GM12872 (cell line): Measurements from ENCODE around the gene GAB2.

Source experiments
- TF ChIP-seq, protein P1 (sequence below): IDR thresholded peaks from 3 replicates; pipeline ENCODE4 v1.5.1; 2011; ENCODE audit warnings: low read depth, mild to moderate bottlenecking, low read length, moderate library complexity; ENCODE audit not compliant: insufficient read depth

GAB2 gene

GRCh38 chr11:78330361-78330760 is 87.3 kb downstream of the GAB2 start:
- TF ChIP-seq, protein P1, sequence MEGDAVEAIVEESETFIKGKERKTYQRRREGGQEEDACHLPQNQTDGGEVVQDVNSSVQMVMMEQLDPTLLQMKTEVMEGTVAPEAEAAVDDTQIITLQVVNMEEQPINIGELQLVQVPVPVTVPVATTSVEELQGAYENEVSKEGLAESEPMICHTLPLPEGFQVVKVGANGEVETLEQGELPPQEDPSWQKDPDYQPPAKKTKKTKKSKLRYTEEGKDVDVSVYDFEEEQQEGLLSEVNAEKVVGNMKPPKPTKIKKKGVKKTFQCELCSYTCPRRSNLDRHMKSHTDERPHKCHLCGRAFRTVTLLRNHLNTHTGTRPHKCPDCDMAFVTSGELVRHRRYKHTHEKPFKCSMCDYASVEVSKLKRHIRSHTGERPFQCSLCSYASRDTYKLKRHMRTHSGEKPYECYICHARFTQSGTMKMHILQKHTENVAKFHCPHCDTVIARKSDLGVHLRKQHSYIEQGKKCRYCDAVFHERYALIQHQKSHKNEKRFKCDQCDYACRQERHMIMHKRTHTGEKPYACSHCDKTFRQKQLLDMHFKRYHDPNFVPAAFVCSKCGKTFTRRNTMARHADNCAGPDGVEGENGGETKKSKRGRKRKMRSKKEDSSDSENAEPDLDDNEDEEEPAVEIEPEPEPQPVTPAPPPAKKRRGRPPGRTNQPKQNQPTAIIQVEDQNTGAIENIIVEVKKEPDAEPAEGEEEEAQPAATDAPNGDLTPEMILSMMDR, result no peak

- TF ChIP-seq, protein P1, result no peak
These were observed 89.7 kb downstream of the GAB2 start for GRCh38 chr11:78327945-78328344.

DNA sequence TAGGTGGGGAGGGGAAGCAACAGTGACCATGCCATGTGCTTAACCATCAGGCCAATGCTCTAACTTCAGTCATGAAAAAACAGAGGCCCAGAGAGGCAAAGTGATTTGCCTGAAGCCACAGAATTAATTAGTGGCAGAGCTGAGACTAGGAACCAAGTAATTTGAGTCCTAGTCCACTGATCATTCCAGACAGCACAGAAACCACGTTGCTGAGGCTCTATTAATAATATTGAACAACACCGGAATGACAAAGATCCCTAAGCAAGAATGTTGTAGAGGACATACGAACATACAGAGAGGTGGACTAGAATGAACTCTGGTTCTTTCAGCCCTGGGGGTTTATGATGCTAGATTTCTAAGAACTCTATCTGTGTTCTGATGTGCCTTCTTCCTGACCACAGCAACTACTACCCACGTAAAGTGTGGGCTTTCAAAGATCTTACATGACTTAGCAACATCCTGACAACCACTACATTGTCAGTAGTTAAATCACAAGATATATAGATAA is 92.3 kb downstream of the GAB2 start:
- TF ChIP-seq, protein P1, result no peak

- TF ChIP-seq, protein P1, result no peak
These were observed 94.3 kb downstream of the GAB2 start for GRCh38 chr11:78323363-78323762.

DNA sequence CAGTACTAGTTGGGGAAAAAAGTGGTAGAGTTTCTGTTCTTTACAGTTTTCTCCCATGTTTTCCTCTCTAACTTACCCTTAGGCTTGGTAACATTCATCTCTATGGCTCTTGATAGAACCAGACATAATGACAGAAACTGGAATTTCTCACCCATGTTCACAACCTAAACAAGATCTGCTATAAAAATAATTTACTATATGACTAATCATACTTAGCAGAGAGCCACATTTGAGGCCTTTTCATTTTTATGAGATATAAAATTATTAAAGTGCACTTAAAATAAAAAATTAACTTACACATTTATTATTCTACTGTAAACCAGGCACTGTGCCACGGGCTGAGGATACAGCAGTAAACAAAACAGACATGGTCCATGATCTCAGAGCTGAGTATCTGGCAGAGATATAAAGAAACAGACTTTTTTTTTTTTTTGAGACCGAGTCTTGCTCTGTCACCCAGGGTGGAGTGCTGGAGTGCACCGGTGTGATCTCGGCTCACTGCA is 98.1 kb downstream of the GAB2 start:
- TF ChIP-seq, protein P1, result no peak

- TF ChIP-seq, protein P1, result no peak
These were observed 99.1 kb downstream of the GAB2 start for GRCh38 chr11:78318321-78319114.

DNA sequence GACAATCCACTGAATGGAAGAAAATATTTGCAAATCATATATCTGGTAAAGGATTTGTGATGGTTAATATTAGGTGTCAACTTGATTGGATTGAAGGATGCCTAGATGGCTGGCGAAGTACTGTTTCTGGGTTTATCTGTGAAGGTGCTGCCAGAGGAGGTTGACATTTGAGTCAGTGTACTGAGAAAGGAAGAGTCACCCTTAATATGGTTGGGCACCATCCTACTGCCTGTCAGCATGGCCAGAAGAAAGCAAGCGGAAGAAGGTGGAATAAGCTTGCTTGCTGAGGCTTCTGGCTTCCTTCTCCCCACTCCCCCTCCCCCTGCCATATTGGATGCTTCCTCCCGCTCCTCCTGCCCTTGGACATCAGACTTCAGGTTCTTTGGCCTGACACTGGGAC is 101.9 kb downstream of the GAB2 start:
- TF ChIP-seq, protein P1, result no peak
